ENCODE measurements around the gene AP2A2.

DNA sequence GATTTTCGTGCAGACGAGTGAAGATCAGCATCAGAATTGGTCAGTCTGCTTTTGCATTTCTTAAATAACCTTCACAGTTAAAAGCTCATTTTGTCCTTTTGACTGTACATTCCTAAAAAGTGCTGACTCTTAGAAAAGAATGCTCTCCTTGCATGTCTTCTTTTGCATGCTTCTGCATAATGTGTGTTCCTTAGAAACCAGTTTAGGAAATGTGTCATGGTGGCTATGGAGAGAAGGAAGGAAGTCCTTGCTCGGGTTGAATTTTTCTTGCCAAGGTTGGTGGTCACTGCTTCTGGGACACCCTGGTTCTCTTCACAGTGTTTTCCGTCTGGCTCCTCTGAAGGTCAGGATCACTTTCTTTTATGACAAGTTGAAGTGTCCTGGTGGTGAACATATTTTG, 6.8 kb downstream of the AP2A2 start:
- TF ChIP-seq EGR1 (IDR thresholded peaks at IDR 0.05; ENCODE audit: low read depth), result no peak
- TF ChIP-seq, protein P1, sequence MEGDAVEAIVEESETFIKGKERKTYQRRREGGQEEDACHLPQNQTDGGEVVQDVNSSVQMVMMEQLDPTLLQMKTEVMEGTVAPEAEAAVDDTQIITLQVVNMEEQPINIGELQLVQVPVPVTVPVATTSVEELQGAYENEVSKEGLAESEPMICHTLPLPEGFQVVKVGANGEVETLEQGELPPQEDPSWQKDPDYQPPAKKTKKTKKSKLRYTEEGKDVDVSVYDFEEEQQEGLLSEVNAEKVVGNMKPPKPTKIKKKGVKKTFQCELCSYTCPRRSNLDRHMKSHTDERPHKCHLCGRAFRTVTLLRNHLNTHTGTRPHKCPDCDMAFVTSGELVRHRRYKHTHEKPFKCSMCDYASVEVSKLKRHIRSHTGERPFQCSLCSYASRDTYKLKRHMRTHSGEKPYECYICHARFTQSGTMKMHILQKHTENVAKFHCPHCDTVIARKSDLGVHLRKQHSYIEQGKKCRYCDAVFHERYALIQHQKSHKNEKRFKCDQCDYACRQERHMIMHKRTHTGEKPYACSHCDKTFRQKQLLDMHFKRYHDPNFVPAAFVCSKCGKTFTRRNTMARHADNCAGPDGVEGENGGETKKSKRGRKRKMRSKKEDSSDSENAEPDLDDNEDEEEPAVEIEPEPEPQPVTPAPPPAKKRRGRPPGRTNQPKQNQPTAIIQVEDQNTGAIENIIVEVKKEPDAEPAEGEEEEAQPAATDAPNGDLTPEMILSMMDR (IDR thresholded peaks at IDR 0.05 in 2 of 3, conservative IDR thresholded peaks at IDR 0.05 in 1 of 3; ENCODE audit: borderline replicate concordance in 1 of 3, insufficient read depth in 1 of 3, low read depth in 2 of 3, low read length in 2 of 3), result no peak
- TF ChIP-seq POLR2AphosphoS5 (IDR thresholded peaks at IDR 0.05; ENCODE audit: low read depth, low read length), result no peak
- no peak for TF ChIP-seq FOSL1 (IDR thresholded peaks at IDR 0.05; ENCODE audit: low read depth)
- TF ChIP-seq POLR2A (IDR thresholded peaks at IDR 0.05; ENCODE audit: borderline replicate concordance, extremely low read depth, insufficient read depth, insufficient read length), result no peak
- TF ChIP-seq ZNF274 (IDR thresholded peaks at IDR 0.05; ENCODE audit: low read depth, low read length), result no peak
- TF ChIP-seq, protein P2, sequence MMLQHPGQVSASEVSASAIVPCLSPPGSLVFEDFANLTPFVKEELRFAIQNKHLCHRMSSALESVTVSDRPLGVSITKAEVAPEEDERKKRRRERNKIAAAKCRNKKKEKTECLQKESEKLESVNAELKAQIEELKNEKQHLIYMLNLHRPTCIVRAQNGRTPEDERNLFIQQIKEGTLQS (IDR thresholded peaks at IDR 0.05), result no peak
